Lung (tissue), 12 donors: Measurements from ENCODE around the gene LGR4. TPM values are rescaled to one million over a fixed set of nuclear protein-coding genes. Genes with fewer than 3 reads are reported as not detected.
"Not testable (repeated sequence)": the region's sequence is repeated elsewhere in the genome, so short reads cannot be mapped to it uniquely, and the experiment has no call there.

Experiments used
- ATAC-seq: fragments of 200-7000 bp; cut with Tn5 transposase; one replicate; pipeline ENCODE4 v1.9.1; 2020; ENCODE audit warnings: moderate number of reproducible peaks; ENCODE audit not compliant: insufficient read depth, low FRiP score
- DNase-seq, 3 donors: peaks; one replicate each; pipeline ENCODE4 v3.0.0-alpha.2; 2013 to 2017
- H3K27ac ChIP-seq, 2 donors: one replicate each; pipeline ENCODE4 v1.5.1; 2013; ENCODE audit warnings: mild to moderate bottlenecking in 2 of 2, moderate library complexity in 2 of 2, control low read depth in 1 of 2, inconsistent platforms in 1 of 2, low read depth in 1 of 2, low read length in 1 of 2
- H3K27me3 ChIP-seq, 3 donors: one replicate each; pipeline ENCODE4 v1.5.1; 2013; ENCODE audit warnings: low read length in 2 of 3; ENCODE audit not compliant: control insufficient read depth in 3 of 3, insufficient read depth in 3 of 3
- H3K36me3 ChIP-seq, 4 donors: one replicate each; pipeline ENCODE4 v1.5.1; 2013; ENCODE audit warnings: low read length in 4 of 4, mild to moderate bottlenecking in 1 of 4, moderate library complexity in 1 of 4; ENCODE audit not compliant: control insufficient read depth in 4 of 4, insufficient read depth in 4 of 4
- H3K4me1 ChIP-seq, 5 donors: one replicate each; pipeline ENCODE4 v1.5.1; 2013; ENCODE audit warnings: low read length in 5 of 5, mild to moderate bottlenecking in 2 of 5, moderate library complexity in 1 of 5; ENCODE audit not compliant: control insufficient read depth in 5 of 5, insufficient read depth in 5 of 5
- H3K4me3 ChIP-seq: one replicate; pipeline ENCODE4 v1.5.1; 2013; ENCODE audit warnings: mild to moderate bottlenecking, control low read depth, moderate library complexity
- H3K9ac ChIP-seq, 2 donors: one replicate each; pipeline ENCODE4 v1.5.1; 2013; ENCODE audit warnings: low read length in 2 of 2, control low read depth in 1 of 2; ENCODE audit not compliant: insufficient read depth in 1 of 2
- H3K9me3 ChIP-seq, 4 donors: one replicate each; pipeline ENCODE4 v1.5.1; 2013; ENCODE audit warnings: low read length in 3 of 4, mild to moderate bottlenecking in 1 of 4, moderate library complexity in 1 of 4; ENCODE audit not compliant: control insufficient read depth in 4 of 4, insufficient read depth in 3 of 4
- CTCF ChIP-seq: IDR thresholded peaks from 2 replicates; pipeline ENCODE4 v1.5.1; 2012; ENCODE audit warnings: mild to moderate bottlenecking; ENCODE audit errors: control extremely low read depth, extremely low read depth
- WGBS, 2 donors: extraction: QIAGEN DNeasy Blood & Tissue Kit; methylation state at CpG; one replicate each; pipeline ENCODE4 v1.1.7; 2013; 5-methylcytosine and 5-hydroxymethylcytosine counted together
- polyA plus RNA-seq, 2 donors: library from polyadenylated mRNA; stranded (reverse); fragments of 200-250 nt; gene quantifications; one replicate each; pipeline ENCODE4 v1.2.1, GENCODE V29; 2013
- total RNA-seq, 2 donors: library from RNA; depleted of rRNA in 1 of 2; stranded (reverse); fragments of >200 nt in 1 of 2; gene quantifications; one replicate each; pipeline ENCODE4 v1.2.1, GENCODE V29; 2014 to 2021
- donor health status: control.
- donor health status: control.
- donor health status: Bipolar disorder and iron deficiency.
- donor health status: healthy.
- donor health status: DM: yes; HTN: yes; CAD: no.

LGR4 gene
- total and polyA plus RNA-seq, 4 donors, result 2.2 to 29.2 (median 3.7) TPM

- Histone ChIP-seq H3K4me1 (peaks cover 0 to 19% (median 0%) of the 10 kb centered on the region in 5 donors), H3K27ac (no peak overlapping the region), H3K9ac (no peak overlapping the region), H3K36me3 (no peaks in the 10 kb centered on the region), H3K27me3 (peaks cover 0 to 7% (median 0%) of the 10 kb centered on the region in 3 donors), H3K4me3 (no peak overlapping the region), H3K9me3 (no peaks in the 10 kb centered on the region)
- TF ChIP-seq CTCF, result no peak
- no peak for ATAC-seq
- DNase-seq, result no peak
- WGBS, 2 donors, result 82 to 85% methylated on average over 1 of the region's 1 CpG
These were observed 18.9 kb downstream of the LGR4 start for GRCh38 chr11:27453701-27454100.

GRCh38 chr11:27452147-27452546, 20.4 kb downstream of the LGR4 start:
- no peak overlapping the region for H3K27ac ChIP-seq
- WGBS, 2 donors, result 82 to 89% methylated on average over 3 of the region's 3 CpGs
- H3K9me3 ChIP-seq, result no peaks in the 10 kb centered on the region
- no peak for TF ChIP-seq CTCF
- no peak overlapping the region for H3K9ac ChIP-seq
- H3K27me3 ChIP-seq, result peaks cover 0 to 7% (median 0%) of the 10 kb centered on the region in 3 donors
- no peak overlapping the region for H3K4me3 ChIP-seq
- no peaks in the 10 kb centered on the region for H3K36me3 ChIP-seq
- no peak for ATAC-seq
- no peak for DNase-seq
- peaks cover 0 to 19% (median 0%) of the 10 kb centered on the region in 5 donors for H3K4me1 ChIP-seq

- H3K4me3 ChIP-seq, result no peak overlapping the region
- H3K9ac ChIP-seq, result no peak overlapping the region
- DNase-seq (peak in 1 of 3 donors; percentile 23), ATAC-seq (peak; percentile 77)
- H3K36me3 ChIP-seq, result no peaks in the 10 kb centered on the region
- TF ChIP-seq CTCF, result no peak
- no peaks in the 10 kb centered on the region for H3K9me3 ChIP-seq
- H3K27me3 ChIP-seq, result peaks cover 0 to 7% (median 0%) of the 10 kb centered on the region in 3 donors
- 96 to 100% methylated on average over 1 of the region's 1 CpG for WGBS, 2 donors
- H3K4me1 ChIP-seq, result peaks cover 0 to 17% (median 0%) of the 10 kb centered on the region in 5 donors
- no peak overlapping the region for H3K27ac ChIP-seq
These were observed 21.2 kb downstream of the LGR4 start for GRCh38 chr11:27451244-27451965.

GRCh38 chr11:27448184-27448540, 24.4 kb downstream of the LGR4 start:
- not testable (repeated sequence) for H3K4me1 ChIP-seq, DNase-seq, H3K36me3 ChIP-seq, H3K27ac ChIP-seq, ATAC-seq, H3K9ac ChIP-seq, H3K4me3 ChIP-seq, H3K9me3 ChIP-seq
- H3K27me3 ChIP-seq, result peaks cover 0 to 18% (median 0%) of the 10 kb centered on the region in 3 donors
- WGBS, 2 donors, result 96% methylated on average over 5 of the region's 5 CpGs
